Astrocyte (in vitro differentiated cells and primary cell): ENCODE results near the gene ALK. TPM values are rescaled to one million over a fixed set of nuclear protein-coding genes. Genes with fewer than 3 reads are reported as not detected.

Experiments used
- DNase-seq: peaks from one replicate; pipeline ENCODE4 v3.0.0-alpha.2; 2010; ENCODE audit warnings: low read depth
- FAIRE-seq: peaks from 2 replicates; lab custom pipeline; 2011; peaks lifted over from hg19 to GRCh38; lab: Jason Lieb, UNC
- H2AFZ ChIP-seq: 2 replicates; pipeline ENCODE4 v1.6.0; 2012; ENCODE audit warnings: low read depth, low read length, inconsistent platforms
- H3K27ac ChIP-seq: 2 replicates; pipeline ENCODE4 v1.5.1; 2011; ENCODE audit warnings: low read depth, low read length, inconsistent platforms
- H3K27me3 ChIP-seq: 2 replicates; pipeline ENCODE4 v1.6.0; 2011; ENCODE audit warnings: low read length, inconsistent platforms; ENCODE audit not compliant: insufficient read depth
- H3K36me3 ChIP-seq: 2 replicates; pipeline ENCODE4 v1.5.1; 2011; ENCODE audit warnings: low read length, inconsistent platforms; ENCODE audit not compliant: insufficient read depth
- H3K4me1 ChIP-seq: 2 replicates; pipeline ENCODE4 v1.5.1; 2011; ENCODE audit warnings: low read length, inconsistent platforms; ENCODE audit not compliant: insufficient read depth
- H3K4me2 ChIP-seq: 2 replicates; pipeline ENCODE4 v1.6.0; 2012; ENCODE audit warnings: low read length, inconsistent platforms
- H3K4me3 ChIP-seq: 2 replicates; pipeline ENCODE4 v1.5.1; 2011; ENCODE audit warnings: low read depth, mild to moderate bottlenecking, low read length, inconsistent platforms; ENCODE audit not compliant: insufficient read depth
- H3K79me2 ChIP-seq: 2 replicates; pipeline ENCODE4 v1.6.0; 2012; ENCODE audit warnings: mild to moderate bottlenecking, low read length, inconsistent platforms; ENCODE audit not compliant: insufficient read depth
- H3K9ac ChIP-seq: 2 replicates; pipeline ENCODE4 v1.6.0; 2012; ENCODE audit warnings: mild to moderate bottlenecking, low read length, inconsistent platforms
- H3K9me3 ChIP-seq: 2 replicates; pipeline ENCODE4 v1.5.1; 2012; ENCODE audit warnings: low read depth, mild to moderate bottlenecking, low read length, inconsistent platforms; ENCODE audit not compliant: insufficient read depth
- H4K20me1 ChIP-seq: 2 replicates; pipeline ENCODE4 v1.6.0; 2012; ENCODE audit warnings: low read length, inconsistent platforms; ENCODE audit not compliant: insufficient read depth
- H3K27ac Mint-ChIP-seq: one replicate; pipeline ENCODE4 v1.8.0; 2021; ENCODE audit warnings: mild to moderate bottlenecking, mixed read lengths; ENCODE audit not compliant: unreplicated experiment
- H3K27me3 Mint-ChIP-seq: one replicate; pipeline ENCODE4 v1.8.0; 2021; ENCODE audit warnings: low read depth, mixed read lengths; ENCODE audit not compliant: unreplicated experiment
- H3K36me3 Mint-ChIP-seq: one replicate; pipeline ENCODE4 v1.8.0; 2021; ENCODE audit warnings: low read depth, mixed read lengths; ENCODE audit not compliant: unreplicated experiment
- H3K4me1 Mint-ChIP-seq: one replicate; pipeline ENCODE4 v1.8.0; 2021; ENCODE audit warnings: low read depth, mixed read lengths; ENCODE audit not compliant: unreplicated experiment
- H3K4me3 Mint-ChIP-seq: one replicate; pipeline ENCODE4 v1.8.0; 2021; ENCODE audit warnings: mild to moderate bottlenecking, moderate library complexity, mixed read lengths; ENCODE audit not compliant: unreplicated experiment
- H3K9me3 Mint-ChIP-seq: one replicate; pipeline ENCODE4 v1.8.0; 2021; ENCODE audit warnings: mild to moderate bottlenecking, mixed read lengths; ENCODE audit not compliant: unreplicated experiment
- EZH2 ChIP-seq: IDR thresholded peaks from 2 replicates; pipeline ENCODE4 v1.6.1; 2012; ENCODE audit warnings: mild to moderate bottlenecking, low read length, inconsistent platforms; ENCODE audit not compliant: insufficient read depth
- total RNA-seq: library from RNA; stranded (reverse); gene quantifications from 2 replicates; pipeline ENCODE4 v1.2.1, GENCODE V29; 2021
- TF ChIP-seq, protein P1 (sequence below): IDR thresholded peaks from 2 replicates; pipeline ENCODE4 v1.5.1; 2011; ENCODE audit warnings: low read depth, mild to moderate bottlenecking, inconsistent platforms, low read length, moderate library complexity; ENCODE audit not compliant: insufficient read depth

The ALK gene
- total RNA-seq, 1 donor from 2014 or later: 0.16 TPM

DNA sequence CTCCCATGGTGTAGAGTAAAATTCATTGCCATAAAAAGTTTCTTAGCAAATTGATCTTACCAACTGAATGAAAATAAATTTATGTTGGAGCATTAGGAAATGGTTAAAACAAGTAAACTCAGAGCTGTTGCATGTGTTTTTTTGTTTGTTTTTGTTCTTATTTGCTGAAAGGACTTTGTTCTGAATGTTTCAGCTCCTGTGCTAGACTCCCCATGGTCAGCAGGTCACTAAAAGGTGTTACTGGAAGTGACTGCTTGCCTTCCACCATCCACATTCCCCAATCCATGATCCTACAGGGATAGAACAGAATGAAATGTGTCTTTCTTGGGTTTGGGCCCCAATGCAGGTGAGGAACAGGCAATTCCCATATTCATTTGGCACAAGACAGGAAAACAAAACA lies 101.8 kb downstream of the ALK start:
- Mint-ChIP-seq H3K27me3 (peaks cover 25% of the 10 kb centered on the region), H3K4me1 (no peaks in the 10 kb centered on the region), H3K9me3 (peaks cover 10% of the 10 kb centered on the region), H3K4me3 (no peak overlapping the region), H3K27ac (no peak overlapping the region), H3K36me3 (peaks cover 3% of the 10 kb centered on the region)
- no peak overlapping the region for H3K4me2 ChIP-seq
- no peak for TF ChIP-seq EZH2
- TF ChIP-seq, protein P1, sequence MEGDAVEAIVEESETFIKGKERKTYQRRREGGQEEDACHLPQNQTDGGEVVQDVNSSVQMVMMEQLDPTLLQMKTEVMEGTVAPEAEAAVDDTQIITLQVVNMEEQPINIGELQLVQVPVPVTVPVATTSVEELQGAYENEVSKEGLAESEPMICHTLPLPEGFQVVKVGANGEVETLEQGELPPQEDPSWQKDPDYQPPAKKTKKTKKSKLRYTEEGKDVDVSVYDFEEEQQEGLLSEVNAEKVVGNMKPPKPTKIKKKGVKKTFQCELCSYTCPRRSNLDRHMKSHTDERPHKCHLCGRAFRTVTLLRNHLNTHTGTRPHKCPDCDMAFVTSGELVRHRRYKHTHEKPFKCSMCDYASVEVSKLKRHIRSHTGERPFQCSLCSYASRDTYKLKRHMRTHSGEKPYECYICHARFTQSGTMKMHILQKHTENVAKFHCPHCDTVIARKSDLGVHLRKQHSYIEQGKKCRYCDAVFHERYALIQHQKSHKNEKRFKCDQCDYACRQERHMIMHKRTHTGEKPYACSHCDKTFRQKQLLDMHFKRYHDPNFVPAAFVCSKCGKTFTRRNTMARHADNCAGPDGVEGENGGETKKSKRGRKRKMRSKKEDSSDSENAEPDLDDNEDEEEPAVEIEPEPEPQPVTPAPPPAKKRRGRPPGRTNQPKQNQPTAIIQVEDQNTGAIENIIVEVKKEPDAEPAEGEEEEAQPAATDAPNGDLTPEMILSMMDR: no peak
- no peak overlapping the region for H3K9ac ChIP-seq
- no peaks in the 10 kb centered on the region for H3K79me2 ChIP-seq
- H4K20me1 ChIP-seq: no peaks in the 10 kb centered on the region
- H3K4me3 ChIP-seq: no peak overlapping the region
- H3K9me3 ChIP-seq: no peaks in the 10 kb centered on the region
- H2AFZ ChIP-seq: no peak overlapping the region
- DNase-seq (no peak), FAIRE-seq (no peak)
- no peaks in the 10 kb centered on the region for H3K36me3 ChIP-seq
- H3K4me1 ChIP-seq: no peaks in the 10 kb centered on the region
- peaks cover 24% of the 10 kb centered on the region for H3K27me3 ChIP-seq
- no peak overlapping the region for H3K27ac ChIP-seq

DNA sequence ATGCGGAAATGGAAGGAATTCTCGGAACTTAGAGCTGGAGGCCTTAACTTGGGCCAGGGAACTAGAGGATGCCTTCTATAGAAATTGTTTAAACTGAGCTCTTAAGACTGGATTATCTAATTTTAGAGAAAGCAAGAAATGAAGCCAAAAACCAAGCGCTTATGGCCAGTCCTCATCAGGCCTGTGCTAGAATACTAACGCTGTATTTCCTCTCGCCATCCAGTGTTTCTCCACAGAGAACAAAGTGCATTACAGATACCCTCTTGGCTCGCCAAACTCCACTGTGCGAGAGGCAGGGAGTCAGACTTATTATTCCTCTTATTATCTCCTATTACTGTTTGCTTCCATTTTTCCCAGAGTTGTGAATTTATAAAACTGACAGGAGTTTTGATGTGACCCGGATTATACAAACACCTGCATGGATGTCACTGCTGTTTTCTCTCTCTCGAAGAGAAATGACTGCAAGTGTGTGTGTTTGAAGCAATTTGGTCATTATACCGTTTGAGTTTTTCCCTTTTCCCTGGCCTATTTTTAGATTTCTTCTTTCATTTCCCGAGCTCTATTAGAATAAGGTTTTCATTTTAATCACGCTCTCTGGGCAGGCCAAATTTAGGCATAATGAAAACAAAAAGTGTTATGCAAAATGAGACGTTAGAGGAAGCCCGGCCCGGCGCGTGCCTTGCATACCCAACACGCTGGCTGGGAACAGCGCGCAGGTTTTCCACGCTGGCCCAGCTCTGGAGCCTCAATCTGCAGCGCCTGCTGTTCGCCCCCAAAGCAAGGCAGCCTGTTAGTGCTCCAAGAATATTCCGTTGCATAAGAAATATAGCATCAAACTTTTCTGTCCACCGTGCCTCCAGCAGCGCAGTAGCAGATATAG lies 103.3 kb downstream of the ALK start:
- Histone ChIP-seq H3K27ac (no peak overlapping the region), H3K9me3 (no peaks in the 10 kb centered on the region), H2AFZ (no peak overlapping the region), H3K4me1 (no peaks in the 10 kb centered on the region), H3K27me3 (peaks cover 24% of the 10 kb centered on the region), H3K4me3 (no peak overlapping the region), H4K20me1 (no peaks in the 10 kb centered on the region), H3K79me2 (no peaks in the 10 kb centered on the region), H3K36me3 (no peaks in the 10 kb centered on the region), H3K4me2 (peak overlapping the region; percentile 49), H3K9ac (no peak overlapping the region)
- FAIRE-seq (no peak), DNase-seq (peak; percentile 6)
- Mint-ChIP-seq H3K27me3 (peaks cover 29% of the 10 kb centered on the region), H3K27ac (no peak overlapping the region), H3K36me3 (no peaks in the 10 kb centered on the region), H3K9me3 (peaks cover 4% of the 10 kb centered on the region), H3K4me3 (no peak overlapping the region), H3K4me1 (no peaks in the 10 kb centered on the region)
- TF ChIP-seq, protein P1: no peak
- no peak for TF ChIP-seq EZH2

DNA sequence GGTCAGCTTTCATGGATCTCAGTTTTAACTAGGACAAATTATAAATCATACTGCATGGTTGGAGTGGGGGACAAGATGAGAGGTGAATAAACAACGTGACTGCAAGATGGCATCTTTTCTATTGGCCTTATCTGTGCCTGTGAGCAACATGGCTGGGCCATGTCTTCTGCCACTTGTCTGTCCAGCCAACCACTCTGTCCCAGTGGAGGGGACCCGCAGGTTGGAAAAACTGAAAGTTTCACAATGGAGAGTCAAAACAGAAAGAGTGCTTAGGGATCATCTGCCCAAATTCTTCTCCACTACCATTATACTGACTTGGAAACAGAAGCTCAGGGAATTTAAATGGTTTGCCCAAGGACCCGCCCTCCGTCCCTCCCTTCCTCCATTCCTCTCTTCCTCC lies 104.1 kb downstream of the ALK start:
- no peak overlapping the region for H3K4me3 Mint-ChIP-seq

More for the DNA sequence above, 104.1 kb downstream of the ALK start:
- Histone ChIP-seq H3K4me2 (no peak overlapping the region), H2AFZ (no peak overlapping the region), H3K36me3 (no peaks in the 10 kb centered on the region), H4K20me1 (no peaks in the 10 kb centered on the region), H3K9ac (no peak overlapping the region), H3K9me3 (no peaks in the 10 kb centered on the region), H3K4me1 (no peaks in the 10 kb centered on the region), H3K27ac (no peak overlapping the region), H3K79me2 (no peaks in the 10 kb centered on the region), H3K27me3 (peaks cover 25% of the 10 kb centered on the region), H3K4me3 (no peak overlapping the region)
- H3K27ac Mint-ChIP-seq: no peak overlapping the region
- TF ChIP-seq, protein P1: no peak
- TF ChIP-seq EZH2: no peak
- DNase-seq (no peak), FAIRE-seq (no peak)
- H3K9me3 Mint-ChIP-seq: peaks cover 4% of the 10 kb centered on the region
- no peaks in the 10 kb centered on the region for H3K4me1 Mint-ChIP-seq
- peaks cover 29% of the 10 kb centered on the region for H3K27me3 Mint-ChIP-seq
- no peaks in the 10 kb centered on the region for H3K36me3 Mint-ChIP-seq
